Kasumi-1 (cell line): ENCODE results near the gene HIVEP1.

ENCODE experiments used
- DNase-seq, 2 experiments: peaks; one replicate each; lab custom pipeline; 2025; lab: John Stamatoyannopoulos, UW

HIVEP1 gene

DNA sequence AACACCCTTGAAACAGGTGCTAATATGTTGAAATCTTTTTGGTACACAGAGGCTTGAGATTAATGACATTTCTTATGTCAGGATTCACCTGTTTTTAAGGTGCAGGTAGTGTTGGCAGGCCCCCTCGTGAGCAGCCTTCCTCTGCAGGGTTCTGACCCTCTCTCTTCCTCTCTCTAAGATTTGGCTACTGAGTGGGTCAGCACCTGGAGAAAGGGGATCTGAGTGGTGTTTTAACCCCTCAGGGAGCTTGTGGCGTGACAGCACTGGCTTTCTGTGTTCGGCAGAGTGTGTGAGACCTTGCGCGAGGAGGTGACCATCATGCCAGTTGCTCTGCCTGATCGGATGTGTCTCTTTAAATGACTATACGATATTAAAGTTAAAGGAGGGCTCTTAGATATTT, 37.1 kb downstream of the HIVEP1 start:
- DNase-seq, result no peak

DNA sequence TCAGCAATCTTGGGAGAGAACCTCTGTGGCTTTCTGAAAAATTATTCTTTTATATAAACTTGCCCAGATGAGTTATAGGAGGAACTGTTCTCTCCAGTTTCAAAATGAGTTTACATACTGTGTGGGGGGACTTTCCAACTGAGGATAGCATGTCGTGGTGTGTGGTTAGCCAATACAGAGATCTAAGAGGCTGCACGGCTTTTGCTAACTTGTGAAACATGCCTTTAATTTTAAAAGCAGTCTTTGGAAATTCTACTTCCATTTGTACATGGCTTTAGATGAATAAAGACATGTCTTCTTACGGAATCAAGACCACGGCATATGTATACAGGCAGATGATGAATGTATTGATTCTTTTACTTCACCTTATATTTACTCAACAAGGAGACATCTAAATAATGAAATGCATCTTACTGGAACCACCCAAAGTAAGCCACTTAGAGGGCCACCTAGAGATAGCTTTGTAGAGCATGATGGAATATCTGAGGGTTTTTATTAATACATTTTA, 39.8 kb downstream of the HIVEP1 start:
- DNase-seq, result peak; percentile 68 to 72

DNA sequence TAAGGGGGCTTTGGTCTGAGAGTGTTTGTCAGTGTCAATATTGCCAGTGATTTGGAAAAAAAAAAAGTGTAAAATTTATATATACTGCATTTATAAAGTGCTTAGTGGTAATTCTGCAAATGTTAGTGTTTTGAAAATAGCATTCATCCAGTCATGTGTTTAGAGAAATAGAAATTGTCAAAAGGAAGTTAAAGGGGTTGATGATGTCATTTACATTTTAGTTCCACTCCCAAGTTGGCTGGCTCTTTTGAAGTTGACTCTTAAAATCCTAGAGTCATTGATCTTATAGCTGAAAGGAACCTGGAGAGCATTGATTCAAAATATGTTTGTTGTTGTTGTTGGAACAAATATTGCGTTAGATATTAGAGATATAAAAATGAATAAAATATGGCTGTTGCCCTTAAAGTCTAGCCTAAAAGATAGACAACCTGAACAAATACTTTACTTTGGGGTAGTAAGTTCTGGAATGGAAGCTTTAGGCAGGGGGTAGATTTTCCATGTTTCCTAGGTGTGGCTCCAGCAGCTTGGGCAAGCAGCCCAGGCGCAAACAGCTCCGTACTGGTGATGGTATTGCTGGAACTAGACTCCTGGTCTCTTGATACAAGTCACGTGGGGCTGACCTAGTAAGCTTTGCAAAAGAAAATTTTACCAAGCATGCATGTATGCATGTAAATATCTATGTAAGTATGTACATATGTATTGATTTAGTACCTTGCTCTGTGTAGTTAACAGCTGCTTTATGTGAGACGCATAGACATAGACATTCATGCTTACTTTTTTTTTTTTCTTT, 46.3 kb downstream of the HIVEP1 start:
- no peak for DNase-seq

- peak; percentile 95 to 97 for DNase-seq
These were observed 48.9 kb downstream of the HIVEP1 start for GRCh38 chr6:12060780-12061609.

DNA sequence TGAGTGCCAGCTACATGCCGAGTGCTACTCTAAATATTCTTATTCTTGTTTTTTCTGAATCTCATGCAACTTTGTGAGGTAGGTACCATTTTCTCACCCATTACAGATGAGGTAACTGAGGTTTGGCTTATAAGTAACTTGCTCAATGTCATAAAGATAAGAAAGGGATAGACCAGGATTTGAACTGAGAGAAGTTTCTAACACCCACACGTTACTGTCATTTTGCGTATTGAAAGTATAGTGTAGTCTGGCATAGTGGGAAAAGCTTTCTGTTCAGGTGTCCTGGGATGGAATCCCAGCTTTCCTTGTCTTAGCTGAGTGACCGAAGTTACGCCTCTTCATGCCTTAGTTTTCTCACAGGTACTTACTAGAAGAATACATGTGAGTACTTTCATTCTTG, 50.5 kb downstream of the HIVEP1 start:
- no peak for DNase-seq

GRCh38 chr6:12064131-12064530, 52.0 kb downstream of the HIVEP1 start:
- no peak for DNase-seq

DNA sequence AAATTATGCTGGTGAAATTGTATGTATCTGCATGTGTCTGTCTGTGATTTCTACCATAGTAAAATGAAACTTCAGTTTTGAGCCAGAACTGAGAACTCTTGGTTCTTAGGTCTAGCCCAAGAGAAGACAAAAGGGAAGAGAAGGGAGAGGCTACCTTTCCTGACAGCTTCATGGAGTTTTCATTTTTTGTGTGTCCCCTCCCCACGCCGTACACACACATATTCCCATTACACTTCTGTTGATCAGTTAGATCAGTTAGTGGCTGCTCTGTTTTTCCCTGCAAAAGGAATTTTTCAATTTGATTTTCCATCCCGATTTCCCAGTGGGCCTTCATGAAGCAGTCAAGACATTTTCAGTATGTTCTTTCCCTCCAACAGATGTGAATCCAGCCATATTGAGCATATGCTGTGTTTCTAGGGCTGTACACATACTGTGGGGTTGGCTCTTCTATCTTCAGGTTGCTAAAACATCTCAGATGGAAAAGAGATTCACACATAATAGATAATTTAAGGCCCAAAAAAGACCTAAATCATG, 52.5 kb downstream of the HIVEP1 start:
- DNase-seq, result no peak

GRCh38 chr6:12065321-12066140, 53.4 kb downstream of the HIVEP1 start:
- DNase-seq, result no peak

- DNase-seq, result no peak
These were observed 54.2 kb downstream of the HIVEP1 start for GRCh38 chr6:12066297-12066696.

DNA sequence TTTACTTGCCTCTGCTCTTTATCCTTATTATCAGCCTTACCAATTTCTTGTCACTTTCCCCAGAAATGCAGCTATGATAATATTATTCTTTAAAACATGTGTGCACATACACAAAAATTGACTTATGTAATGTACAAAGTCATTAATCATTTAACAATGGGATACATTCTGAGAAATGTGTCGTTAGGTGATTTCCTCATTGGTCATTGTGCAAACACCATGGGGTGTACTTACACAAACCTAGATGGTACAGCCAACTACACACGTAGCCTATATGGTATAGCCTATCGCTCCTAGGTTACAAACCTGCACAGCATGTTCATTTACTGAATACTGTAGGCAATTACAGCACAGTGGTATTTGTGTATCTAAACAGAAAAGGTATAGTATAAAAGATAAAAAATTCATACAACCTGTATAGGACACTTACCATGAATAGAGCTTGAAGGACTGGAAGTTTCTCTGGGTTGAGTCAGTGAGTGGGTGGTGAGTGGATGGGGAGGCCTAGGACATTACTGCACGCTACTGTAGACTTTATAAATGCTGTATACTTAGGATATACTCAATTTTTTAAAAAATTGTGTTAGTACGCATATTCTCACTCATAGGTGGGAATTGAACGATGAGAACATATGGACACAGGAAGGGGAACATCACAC, 56.9 kb downstream of the HIVEP1 start:
- no peak for DNase-seq

- DNase-seq, result no peak
These were observed 57.9 kb downstream of the HIVEP1 start for GRCh38 chr6:12069891-12070529.

DNA sequence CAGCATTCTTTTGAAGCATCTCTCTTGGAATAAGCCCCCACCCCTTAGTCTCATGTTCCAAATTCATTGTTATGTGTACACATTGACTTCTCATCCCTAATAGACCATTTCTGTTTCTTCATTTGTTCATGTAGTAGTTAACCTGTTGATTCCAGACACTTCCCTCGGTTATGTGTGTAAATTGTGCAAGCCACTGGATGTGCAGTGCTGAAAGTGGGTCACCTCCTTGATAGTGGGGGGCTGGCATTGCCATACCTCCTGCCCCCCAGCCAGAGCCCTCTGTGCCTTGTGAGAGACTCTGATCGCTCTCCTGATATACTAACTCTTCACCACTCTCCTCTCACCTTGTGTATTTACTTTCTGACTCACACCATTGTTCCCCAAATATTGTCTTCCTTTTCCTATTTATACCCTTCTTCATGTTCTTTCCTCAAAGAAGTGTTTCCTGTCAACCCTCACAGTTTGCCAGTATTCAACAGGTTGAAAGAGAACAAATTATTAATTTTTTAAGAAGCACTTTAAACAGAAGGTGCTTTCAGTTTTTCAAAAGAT, 59.0 kb downstream of the HIVEP1 start:
- no peak for DNase-seq

- DNase-seq, result peak; percentile 21 to 49
These were observed 63.0 kb downstream of the HIVEP1 start for GRCh38 chr6:12075067-12075563.

- no peak for DNase-seq
These were observed 65.1 kb downstream of the HIVEP1 start for GRCh38 chr6:12077021-12077710.

DNA sequence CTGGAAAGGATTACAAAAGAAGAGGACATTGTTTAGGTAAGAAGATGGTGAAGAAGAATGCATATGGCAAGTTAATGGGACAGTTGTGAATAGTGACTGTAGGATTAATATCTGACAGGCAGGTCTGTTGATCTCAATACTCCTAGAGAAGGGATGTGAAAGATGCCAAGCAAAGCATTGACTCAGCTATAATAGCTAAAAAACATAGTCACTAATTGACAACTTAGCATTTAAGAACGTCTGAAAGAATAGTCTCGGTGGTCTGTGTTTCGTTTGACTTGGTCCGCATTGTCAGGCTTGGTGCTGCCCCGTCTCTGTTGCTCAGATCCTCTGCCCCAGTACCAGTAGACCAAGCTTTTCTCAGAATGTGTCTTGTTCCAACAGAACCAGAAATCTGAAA, 65.9 kb downstream of the HIVEP1 start:
- no peak for DNase-seq

DNA sequence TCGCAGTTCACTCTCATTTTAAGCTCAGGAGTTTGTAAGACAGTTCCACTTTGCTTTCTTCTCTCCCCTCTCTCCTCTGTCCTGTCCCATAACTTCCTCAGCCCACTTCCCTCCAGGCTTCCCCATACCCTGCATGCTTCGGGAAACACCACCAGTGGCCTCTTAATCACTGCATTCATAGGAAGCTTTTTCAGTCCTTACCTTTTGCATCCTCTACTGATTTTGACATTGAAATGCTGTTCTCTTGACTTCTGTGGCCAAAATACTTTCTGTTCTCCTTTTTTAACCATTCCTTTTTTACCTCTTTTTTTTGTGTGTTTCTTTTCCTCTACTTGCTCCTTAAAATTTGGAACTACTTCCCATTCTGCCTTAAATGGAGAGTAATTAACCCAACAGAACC, 69.7 kb downstream of the HIVEP1 start:
- DNase-seq, result no peak

DNA sequence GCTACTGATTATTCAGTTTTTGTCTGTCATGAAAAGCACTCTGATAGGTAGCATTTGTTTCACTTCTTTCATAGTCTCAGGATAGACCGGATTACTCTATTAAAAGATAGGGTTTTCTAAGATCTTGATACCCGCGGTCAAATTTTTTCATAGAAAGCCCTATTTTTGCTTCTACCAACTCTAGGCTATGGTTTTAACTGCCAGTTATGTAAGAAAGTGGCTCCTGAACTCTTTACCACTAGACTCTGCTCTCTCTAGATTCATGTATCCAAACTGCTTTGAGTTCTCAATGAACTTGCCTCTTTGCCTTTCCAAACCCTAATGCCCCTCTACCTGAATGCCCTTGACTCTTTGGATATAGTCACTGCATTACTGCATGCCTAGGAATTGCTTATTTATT, 70.3 kb downstream of the HIVEP1 start:
- no peak for DNase-seq

GRCh38 chr6:12083302-12083701, 71.2 kb downstream of the HIVEP1 start:
- no peak for DNase-seq

GRCh38 chr6:12083763-12084162, 71.7 kb downstream of the HIVEP1 start:
- no peak for DNase-seq

GRCh38 chr6:12084681-12085080, 72.6 kb downstream of the HIVEP1 start:
- no peak for DNase-seq
